T-helper 9 cell (primary cell): ENCODE measurements around the gene DARS1.
"Not testable (repeated sequence)": the region's sequence is repeated elsewhere in the genome, so short reads cannot be mapped to it uniquely, and the experiment has no call there.

Experiments
- DNase-seq: peaks from one replicate; pipeline ENCODE4 v3.0.0-alpha.2; 2020

Gene DARS1

DNA sequence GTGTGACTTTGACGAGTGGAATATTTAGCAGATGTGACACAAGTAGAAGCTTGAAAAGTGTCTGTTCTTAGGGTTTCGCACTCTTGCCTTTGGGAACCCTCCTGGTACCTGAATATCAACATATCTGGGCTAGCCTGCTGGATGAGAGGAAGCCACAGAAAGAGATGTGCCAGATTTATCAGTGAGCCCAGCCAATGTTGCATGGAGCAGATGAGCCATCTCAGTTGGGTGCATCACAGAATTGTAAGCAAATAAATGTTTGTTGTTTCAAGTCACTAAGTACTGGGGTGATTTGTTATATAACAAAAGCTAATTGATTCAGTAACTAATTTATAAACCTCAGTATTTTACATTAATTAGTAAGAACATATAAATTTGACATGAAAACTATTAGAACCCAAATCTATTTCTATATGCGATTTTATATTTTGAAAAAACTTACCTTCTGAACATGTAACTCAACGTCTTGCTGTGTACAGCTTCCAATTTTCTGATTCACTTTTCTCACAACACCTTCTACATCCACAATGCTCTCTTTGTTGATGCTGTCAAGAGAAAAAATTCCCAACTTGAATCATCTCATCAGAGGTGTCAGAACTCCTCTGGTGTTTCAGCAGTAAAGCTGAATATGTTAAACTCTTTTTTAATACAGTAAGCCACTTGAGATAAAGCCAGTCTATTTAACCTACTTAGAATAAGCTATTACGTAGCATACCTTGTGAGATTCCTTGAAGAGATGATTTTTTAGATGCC is 42.3 kb downstream of the DARS1 start:
- no peak for DNase-seq

DNA sequence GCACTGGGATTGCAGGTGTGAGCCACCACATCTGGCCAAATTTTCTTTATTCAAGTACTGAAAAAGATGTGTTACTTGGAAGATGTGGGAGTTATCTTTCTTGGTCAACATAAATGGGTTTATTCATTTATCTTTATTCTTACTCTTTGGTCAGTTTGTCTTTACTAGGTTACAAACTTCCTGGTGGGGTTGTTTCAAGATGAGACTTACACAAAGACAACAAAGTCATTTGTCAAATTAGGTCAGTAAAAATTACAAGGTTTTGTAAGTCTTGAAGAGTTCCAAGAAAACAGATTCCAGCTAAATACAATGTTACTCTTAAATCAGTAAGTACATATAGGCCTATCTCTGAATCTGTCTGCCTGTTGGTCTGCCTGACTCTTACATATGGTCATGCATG is 48.9 kb downstream of the DARS1 start:
- no peak for DNase-seq

DNA sequence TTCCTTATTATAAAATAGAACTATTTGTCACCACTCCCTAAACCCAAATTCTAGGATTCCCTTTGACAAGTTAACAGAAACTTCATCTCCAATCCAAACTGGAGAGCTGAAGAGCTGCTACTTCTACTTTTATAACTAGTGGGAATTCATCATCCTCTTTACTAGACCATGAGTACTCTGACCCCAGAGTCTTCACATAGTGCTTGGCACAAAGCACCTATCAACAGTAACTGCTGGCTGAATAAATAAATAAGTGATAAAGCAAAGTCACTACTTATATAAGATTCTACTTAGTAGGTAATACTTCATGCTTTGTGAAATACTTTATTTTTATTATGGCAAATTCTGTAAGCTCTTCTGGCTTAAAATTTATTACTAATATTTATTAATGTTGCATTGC is 49.5 kb downstream of the DARS1 start:
- no peak for DNase-seq

DNA sequence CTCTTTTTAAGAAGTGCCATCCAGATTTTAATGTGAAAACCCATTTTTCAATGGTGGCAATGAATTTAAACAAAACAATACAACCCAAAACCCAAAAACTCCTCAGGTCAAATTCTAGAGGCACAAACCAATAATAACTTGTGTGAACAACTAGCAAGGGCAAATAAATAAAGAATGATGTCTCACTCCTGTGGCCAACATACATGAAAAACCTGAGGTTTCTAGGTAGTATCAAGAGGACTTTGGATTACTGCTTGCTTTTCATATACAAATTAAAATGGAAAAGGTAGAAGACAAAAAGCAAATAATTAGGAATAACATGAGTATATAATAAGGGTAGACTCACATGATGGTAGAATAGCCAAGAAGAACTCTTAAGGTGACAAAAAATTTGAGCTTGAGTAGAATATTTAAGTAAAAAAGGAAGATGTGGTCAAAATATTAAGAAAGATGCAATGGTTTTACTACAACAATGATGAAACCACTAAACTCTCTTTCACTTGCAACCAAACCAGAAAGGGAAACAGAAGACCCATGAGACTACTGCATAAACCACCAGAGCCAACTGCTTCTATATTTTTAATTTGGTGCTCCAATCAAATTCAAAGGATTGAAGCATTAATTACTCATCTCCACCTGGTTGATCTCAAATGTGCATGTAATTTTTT is 53.5 kb downstream of the DARS1 start:
- DNase-seq: no peak

DNA sequence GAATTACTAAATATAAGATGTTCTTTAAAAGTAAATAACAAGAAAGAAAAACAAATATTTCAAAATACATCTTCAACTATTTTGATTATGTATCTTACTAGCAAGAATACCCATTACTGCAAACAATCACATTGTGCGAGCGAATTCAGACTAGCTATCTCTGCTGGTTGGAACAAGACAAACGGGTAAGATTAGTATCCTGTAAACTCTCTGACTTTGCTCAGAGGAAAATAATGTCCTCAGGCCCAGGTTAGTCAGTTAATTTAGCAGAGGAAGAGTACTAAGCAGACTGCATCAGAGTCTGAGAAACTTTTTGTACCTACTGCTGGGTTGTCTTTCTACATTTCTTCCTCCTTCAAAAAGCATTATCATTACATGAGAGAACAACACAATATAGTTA is 58.8 kb downstream of the DARS1 start:
- no peak for DNase-seq

DNA sequence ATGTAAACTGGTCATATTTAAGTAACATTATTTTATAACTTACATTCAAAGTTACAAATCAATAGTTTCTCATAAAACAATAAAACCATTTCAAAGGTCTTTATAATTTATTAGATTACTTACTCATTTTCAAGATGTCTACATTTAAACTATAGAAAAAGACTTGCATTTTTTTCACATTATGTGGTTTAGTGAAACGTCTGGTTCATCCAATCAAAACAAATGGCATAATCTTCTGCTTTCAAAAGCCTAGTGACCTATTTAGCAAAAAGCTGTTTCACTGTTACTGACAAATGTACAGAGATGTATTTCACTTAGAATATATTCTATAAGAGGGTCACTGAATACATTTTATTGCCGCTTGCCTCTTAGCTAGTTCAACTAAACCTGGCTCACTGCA is 59.9 kb downstream of the DARS1 start:
- no peak for DNase-seq

DNA sequence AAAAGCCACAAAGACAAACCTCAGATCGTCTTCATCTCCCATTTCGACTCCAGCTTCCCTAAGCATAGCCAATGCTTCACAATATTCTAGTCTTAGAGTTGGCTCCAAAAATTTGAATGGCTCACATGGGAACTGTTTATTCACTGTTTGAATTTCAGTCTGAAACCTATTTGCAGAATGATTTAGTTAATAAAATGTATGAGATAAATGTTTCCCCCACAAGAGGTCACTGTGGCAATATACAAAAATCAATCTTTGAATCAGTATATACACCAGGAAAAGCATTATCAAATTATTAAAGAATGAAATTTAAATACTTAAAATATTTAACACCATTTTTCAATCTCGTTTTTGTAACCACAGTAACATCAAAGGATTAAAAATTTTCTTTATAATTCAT is 69.2 kb downstream of the DARS1 start:
- no peak for DNase-seq

DNA sequence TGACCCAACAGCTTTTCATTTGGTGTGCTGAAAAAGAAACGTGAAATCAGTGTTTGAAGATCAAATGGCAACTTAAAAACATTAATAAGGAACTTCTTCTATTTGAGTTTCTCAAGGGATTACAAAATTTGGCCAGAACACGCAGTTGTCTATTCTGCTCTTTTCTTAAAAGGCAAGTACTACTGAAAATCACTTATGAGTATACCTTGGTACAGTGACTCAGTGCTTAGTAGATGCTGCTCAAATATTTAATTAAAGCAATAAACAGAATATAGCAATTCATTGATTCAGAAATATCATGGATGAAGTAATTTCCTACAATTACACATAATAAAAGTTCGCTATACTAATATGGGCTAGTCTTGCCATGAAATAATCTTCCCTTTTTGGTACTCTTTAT is 70.9 kb downstream of the DARS1 start:
- no peak for DNase-seq

DNA sequence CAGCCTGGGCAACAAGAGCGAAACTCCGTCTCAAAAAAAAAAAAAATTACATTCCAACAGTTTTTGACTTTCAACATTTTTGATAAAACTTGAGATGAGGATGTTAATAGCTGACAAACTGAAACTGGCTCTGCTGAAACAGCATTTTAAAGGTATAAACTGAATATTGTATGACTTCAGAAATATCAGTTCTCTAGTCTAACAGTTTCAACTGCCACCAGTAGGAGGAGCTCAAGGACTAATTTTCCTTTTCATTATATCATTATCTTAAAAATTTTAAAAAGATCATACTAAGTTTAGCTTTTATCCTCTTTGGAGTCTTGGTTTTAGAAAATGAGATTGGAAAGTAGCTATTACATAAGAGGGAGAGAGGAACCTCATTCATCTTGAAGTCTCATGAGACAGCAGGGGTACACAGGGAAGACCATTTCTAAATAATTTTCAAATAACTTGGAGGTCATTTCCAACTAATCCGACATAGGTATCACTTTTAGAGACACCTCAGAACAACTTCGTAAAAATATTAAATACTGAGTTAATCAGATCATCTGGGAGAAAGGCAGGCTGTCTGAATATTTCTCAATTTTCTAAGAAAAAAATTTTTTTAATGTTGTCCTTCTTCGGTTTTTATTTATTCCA is 71.6 kb downstream of the DARS1 start:
- DNase-seq: peak; percentile 31

DNA sequence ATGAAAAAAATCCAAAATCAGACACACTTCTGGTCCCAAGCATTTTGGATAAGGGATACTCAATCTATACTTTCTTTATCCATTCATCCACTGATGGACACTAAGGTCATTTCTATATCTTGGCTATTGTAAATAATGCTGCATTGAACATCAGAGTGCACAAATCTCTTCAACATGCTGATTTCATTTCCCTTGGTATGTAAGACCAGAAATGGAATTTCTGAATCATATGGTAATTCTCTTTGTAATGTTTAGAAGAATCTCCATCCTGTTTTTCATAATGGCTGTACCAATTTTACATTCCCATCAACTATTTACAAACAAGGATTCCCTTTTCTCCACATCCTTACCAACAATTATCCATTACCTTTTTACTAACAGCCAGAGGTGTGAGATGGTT is 75.5 kb downstream of the DARS1 start:
- DNase-seq: no peak

DNA sequence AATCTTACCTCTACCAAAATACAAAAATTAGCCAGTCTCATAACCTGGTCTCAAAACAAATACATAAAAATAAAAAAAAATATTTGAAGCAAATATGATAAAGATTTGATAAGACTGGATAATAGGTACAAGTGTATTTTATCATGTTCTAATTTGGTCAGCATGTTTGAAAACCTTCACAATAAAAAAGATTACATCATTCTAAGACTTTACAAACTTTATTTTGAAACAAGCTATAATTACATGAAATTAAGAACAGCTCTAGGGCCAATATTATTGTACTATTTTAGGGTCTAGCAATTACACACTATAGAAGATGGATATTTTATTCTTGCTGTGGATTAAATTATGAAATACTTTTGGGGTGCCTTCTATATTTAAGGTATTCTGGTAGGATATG is 79.7 kb downstream of the DARS1 start:
- DNase-seq: no peak

DNA sequence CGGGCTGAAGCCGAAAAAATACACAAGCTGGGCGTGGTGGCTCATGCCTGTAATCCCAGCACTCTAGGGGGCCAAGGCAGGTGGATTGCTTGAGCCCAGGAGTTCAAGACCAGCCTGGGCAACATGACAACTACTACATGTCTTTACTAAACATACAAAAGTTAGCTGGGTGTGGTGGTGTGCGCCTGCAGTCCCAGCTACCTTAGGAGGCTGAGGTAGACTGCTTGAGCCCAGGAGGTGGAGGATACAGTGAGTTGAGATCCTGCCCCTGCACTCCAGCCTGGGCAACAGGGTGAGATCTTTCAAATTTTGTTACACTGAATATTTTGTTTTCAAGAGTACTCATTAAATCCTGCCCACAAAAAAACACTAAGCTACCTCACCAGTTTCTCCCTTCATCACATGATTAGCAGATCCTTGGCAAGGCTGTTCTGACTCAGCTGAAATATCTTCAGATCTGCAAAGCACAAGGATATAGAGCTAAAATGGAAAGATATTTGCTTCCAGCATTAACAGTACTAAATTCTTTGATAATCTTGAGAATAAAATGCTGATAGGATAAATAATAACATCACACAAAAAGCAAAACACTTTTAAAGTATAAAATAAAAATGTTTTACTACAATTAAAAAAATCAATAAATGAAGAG is 81.0 kb downstream of the DARS1 start:
- DNase-seq: no peak

DNA sequence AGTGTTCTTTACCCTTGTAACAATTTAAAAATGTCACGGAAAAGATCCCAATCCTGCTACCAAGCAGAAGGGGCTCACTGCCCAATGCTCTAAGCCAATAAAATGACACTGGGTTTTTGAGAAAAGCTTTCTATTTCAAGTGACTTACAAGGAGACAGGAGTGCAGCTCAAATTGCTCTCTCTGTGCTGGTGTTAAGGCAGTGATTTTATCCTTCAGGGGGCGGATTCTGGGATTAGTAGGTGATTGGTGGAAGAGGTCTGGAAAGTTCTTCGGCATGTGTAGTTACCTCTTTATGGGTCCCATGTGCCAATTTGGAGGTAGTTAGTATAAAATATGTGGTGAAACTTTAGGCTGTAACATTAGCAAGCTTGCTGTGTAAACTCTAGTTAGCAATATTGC is 81.8 kb downstream of the DARS1 start:
- no peak for DNase-seq

DNA sequence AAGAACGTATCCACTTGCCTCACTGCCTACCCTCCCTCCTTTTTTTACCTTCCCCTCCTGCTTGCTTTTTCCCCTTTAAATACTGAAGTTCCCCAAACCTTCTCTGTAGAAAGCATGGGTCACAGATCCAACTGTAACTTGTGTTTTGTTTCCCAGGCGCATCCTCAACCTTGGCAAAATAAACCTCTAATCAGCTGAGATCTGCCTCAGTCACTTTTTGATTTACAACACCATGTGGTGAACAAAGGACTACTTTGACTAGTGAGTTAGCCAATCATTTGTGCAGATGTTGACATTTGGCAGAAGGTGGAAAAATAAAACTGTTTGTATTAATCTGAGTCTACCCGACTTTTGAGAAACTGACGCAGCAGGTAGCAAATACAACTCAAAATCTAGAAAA is 85.9 kb downstream of the DARS1 start:
- no peak for DNase-seq

DNA sequence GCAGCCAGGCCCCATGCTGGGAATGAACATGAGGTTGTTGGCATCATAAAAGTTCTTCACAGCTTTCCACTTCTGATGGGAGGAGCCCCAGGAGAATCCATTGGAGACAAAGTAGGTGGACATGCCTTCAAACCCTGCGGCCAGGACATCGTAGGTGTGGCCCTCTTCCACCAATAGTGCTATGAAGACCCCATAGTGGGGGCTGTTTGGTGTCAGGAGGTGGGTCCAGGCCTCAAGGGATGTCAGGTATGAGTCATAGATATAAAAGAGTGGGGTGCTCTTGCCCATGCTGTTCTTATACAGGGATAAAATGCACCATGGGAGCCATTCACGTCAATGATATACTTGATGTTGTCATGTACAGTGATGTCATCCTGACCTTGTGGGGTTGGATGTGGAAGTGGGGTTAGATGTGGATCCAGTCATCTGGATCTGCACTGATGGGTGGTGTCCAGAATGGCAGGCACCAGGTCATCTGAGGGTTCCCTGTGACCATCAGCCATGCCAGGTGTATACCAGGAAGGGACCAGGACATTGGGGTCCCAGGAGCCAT is 87.1 kb downstream of the DARS1 start:
- no peak for DNase-seq

DNA sequence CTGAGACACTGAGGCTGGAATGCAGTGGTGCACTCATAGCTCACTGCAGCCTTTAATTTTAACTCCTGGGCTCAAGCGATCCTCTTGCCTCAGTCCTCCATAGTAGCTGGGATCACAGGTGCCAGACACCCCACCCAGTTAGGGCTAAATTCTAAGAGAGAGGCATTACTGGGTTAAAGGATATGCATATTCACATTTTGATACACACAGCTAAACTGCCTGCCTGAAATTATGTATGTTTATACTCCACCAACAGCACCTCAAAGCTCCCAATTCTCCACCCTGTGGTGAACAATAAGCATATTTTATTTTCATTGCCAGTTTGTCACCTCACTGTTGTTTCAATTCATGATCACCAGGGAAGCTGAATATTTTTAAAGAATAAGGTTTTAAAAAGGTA is 90.5 kb downstream of the DARS1 start:
- no peak for DNase-seq

DNA sequence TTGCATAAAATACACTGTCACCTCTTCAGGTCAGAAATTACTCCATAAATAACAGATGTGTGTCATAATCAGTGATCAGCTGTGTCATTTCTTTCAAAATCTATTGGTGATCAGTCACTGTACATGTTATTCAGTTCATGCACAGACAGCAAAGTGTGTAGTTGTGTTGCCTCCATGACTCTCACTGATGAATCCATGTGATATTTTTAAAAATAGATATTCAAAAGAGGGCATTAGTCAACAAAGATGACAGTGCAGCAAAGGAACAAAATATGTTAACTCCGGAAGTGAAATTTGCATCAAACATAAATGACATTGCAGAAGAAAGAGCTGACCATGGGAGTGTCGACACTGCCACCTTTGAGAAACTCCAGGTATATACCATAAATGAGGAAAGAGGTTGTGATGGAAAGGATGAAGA is 92.0 kb downstream of the DARS1 start:
- no peak for DNase-seq

DNA sequence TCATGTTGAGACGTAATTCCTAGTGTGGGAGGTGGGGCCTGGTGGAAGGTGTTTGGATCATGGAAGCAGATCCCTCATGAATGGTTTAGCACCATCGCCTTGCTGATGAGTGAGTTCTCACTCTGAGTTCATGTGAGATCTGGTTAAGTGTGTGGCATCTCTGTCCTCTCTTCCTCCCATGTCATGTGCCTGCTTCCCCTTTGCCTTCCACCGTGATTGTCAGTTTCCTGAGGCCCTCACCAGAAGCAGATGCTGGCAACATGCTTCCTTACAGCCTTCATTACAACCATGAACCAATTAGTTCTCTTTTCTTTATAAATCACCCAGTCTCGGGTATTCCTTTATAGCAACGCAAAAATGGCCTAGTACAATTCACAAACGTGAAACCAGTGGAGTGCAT is 94.6 kb downstream of the DARS1 start:
- DNase-seq: no peak

DNA sequence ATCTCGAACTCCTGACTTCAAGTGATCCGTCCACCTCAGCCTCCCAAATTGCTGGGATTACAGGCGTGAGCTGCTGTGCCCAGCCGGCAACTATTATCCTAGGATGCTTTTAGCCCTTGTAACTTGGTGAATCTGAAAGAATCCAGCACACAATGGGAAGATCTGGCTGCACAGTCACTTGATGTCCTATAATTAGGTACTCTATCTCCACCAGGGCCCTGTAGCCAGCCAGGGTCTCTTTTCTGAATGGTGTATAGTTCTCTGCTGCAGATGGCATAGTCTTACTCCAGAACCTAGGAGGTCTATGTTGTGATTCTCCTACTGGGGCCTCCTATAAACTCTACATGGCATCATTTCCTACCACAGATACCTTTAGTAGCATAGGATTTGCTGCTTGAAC is 95.3 kb downstream of the DARS1 start:
- DNase-seq: no peak

DNA sequence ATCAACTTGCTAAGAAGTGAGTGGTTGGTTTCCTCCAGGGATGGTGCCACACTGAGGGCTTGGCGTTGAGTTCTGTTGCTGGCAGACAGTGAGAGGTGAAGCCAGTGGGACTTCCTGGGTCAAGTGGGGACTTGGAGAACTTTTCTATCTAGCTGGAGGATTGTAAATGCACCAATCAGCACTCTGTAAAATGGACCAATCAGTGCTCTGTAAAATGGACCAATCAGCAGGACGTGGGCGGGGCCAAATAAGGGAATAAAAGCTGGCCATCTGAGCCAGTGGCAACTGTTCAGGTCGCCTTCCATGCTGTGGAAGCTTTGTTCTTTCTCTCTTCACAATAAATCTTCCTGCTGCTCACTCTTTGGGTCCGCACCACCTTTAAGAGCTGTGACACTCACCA is 96.8 kb downstream of the DARS1 start:
- DNase-seq: not testable (repeated sequence)

DNA sequence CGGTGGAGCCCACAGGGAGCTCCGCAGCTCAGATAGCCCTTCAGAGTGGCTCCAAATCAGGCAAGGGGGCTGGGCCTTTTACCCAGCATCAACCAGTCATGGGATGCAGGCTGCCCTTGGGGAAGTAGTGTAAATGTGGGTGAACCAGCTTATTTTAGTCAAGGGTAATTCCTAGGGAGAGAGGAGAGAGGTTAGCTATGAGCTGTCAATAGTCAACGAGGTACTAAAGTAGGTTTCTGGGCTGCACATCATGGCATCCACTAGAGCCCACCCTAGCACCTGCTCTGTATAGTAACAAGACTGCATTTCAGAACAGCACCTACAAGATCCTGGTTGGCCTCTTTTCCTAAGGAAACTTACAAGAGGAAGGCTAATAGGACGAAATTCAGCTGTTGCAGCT is 99.7 kb downstream of the DARS1 start:
- DNase-seq: no peak

DNA sequence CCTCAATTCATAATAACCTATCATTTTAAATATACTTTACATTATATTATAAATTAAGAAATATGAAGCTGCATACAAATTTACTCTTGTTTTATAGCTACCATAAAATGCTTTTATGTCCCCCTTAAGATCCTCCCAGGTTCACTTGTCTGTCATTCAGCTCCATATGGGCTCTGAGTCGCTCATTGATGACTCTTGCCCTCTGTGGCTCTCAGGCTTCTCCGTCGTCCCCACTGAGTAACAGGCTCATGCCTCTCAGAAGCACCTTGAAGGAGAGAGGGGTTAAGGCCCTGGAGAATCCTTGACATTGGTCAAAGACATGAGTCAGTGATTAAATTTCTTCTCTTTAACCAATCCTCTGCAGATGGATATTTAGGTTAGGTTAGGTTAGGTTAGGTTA is 103.0 kb downstream of the DARS1 start:
- no peak for DNase-seq

DNA sequence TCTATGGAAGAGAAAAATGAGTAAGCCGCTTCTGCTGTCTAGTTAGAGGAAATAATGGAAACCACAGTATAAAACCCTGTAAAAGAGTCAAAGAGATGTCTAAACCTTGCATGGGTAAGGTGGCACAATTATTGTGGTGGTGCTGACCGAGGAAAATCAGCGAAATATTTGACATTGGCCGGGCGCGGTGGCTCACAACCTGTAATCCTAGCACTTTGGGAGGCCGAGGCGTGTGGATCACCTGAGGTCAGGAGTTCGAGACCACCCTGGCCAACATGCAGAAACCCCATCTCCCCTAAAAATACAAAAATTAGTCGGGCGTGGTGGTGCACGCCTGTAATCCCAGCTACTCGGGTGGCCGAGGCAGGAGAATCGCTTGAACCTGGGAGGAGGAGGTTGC is 108.7 kb downstream of the DARS1 start:
- not testable (repeated sequence) for DNase-seq
